ENCODE results near the gene PSAP. TPM values are rescaled to one million over a fixed set of nuclear protein-coding genes. Genes with fewer than 3 reads are reported as not detected.

The PSAP gene
- total and polyA plus RNA-seq, 2 donors from 2014 or later: 1,082 to 1,249 TPM

DNA sequence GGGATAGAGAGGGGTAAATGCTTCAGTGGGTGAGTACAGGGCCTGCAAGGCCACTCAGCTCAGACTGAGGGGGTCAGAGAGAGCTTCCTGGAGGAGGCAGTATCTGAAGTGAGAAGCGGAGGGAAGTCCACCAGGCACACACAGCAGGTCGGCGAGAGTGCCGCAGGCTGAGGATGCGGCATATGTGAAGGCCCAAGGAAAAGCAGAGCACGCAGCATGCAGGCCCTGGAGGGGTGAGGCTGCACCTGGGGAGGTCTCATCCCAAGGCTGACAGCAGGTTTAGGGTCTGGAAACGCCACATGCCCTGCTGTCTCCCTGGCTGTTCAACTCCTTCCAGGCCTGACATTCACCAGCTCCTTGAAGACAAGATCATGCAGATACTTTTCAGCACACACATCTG lies 40.4 kb upstream of the PSAP start:
- intact Hi-C loops (cut with DNase I): no loop called here
- TF ChIP-seq, protein P1, sequence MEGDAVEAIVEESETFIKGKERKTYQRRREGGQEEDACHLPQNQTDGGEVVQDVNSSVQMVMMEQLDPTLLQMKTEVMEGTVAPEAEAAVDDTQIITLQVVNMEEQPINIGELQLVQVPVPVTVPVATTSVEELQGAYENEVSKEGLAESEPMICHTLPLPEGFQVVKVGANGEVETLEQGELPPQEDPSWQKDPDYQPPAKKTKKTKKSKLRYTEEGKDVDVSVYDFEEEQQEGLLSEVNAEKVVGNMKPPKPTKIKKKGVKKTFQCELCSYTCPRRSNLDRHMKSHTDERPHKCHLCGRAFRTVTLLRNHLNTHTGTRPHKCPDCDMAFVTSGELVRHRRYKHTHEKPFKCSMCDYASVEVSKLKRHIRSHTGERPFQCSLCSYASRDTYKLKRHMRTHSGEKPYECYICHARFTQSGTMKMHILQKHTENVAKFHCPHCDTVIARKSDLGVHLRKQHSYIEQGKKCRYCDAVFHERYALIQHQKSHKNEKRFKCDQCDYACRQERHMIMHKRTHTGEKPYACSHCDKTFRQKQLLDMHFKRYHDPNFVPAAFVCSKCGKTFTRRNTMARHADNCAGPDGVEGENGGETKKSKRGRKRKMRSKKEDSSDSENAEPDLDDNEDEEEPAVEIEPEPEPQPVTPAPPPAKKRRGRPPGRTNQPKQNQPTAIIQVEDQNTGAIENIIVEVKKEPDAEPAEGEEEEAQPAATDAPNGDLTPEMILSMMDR (IDR thresholded peaks at IDR 0.05; ENCODE audit: borderline replicate concordance, extremely low read depth, insufficient read depth): no peak
- Histone ChIP-seq H3K4me3 (ENCODE audit: low read length in 3 of 3) (no peak overlapping the region), H3K36me3 (ENCODE audit: control insufficient read depth in 2 of 3, insufficient read depth in 3 of 3, low read length in 3 of 3) (no peaks in the 10 kb centered on the region), H3K4me1 (ENCODE audit: control insufficient read depth in 2 of 3, insufficient read depth in 2 of 3, low read depth in 1 of 3, low read length in 3 of 3) (peaks cover 0 to 10% (median 6%) of the 10 kb centered on the region in 3 donors), H3K9me3 (ENCODE audit: control insufficient read depth in 2 of 3, insufficient read depth in 1 of 3, low read length in 3 of 3) (no peaks in the 10 kb centered on the region), H3K27ac (ENCODE audit: low read depth in 2 of 2, low read length in 2 of 2) (no peak overlapping the region), H3K27me3 (ENCODE audit: control insufficient read depth, insufficient read depth, low read length) (no peaks in the 10 kb centered on the region), H3K9ac (ENCODE audit: low read length in 3 of 3) (no peak overlapping the region)
- FAIRE-seq (no peak), DNase-seq (no peak)

DNA sequence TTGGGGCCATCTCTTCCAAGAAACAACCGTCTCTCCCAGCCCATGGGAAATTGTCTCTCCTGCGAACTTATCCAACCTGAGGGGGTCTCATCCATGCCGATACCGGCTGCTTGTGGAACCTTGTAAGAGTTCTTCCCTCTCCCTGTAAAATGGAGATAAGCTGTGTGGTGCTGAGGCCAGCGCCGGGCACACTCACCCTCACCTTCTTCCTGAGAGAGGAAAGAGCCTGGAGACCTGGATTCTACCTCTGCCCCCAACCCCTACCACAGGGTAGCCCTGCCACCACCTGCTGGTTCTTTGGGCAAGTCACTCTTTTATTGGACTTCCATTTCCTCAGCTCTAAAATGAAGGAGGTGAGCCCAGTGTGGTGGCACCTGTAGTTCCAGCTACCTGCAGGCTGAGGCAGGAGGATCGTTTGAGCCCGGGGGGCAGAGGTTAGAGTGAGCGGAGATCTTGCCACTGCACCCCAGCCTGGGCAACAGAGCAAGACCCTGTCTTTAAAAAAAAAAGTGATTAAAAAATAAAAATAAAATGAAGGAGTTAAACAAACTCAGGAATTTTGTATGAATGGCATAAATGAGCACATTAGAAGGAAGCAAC lies 38.4 kb upstream of the PSAP start:
- Histone ChIP-seq H3K9me3 (ENCODE audit: control insufficient read depth in 2 of 3, insufficient read depth in 1 of 3, low read length in 3 of 3) (no peaks in the 10 kb centered on the region), H3K36me3 (ENCODE audit: control insufficient read depth in 2 of 3, insufficient read depth in 3 of 3, low read length in 3 of 3) (no peaks in the 10 kb centered on the region), H3K4me1 (ENCODE audit: control insufficient read depth in 2 of 3, insufficient read depth in 2 of 3, low read depth in 1 of 3, low read length in 3 of 3) (peaks cover 0 to 10% (median 6%) of the 10 kb centered on the region in 3 donors), H3K4me3 (ENCODE audit: low read length in 3 of 3) (peak overlapping the region; percentile 57 to 82 (median 75)), H3K9ac (ENCODE audit: low read length in 3 of 3) (peak overlapping the region in 2 of 3 donors; percentile 17 to 73), H3K27me3 (ENCODE audit: control insufficient read depth, insufficient read depth, low read length) (no peaks in the 10 kb centered on the region), H3K27ac (ENCODE audit: low read depth in 2 of 2, low read length in 2 of 2) (peak overlapping the region; percentile 57 to 72)
- peak in 1 of 5 donors; percentile 33 for DNase-seq
- FAIRE-seq: no peak
- TF ChIP-seq, protein P1 (IDR thresholded peaks at IDR 0.05; ENCODE audit: borderline replicate concordance, extremely low read depth, insufficient read depth): no peak
- intact Hi-C loops (cut with DNase I): no loop called here

DNA sequence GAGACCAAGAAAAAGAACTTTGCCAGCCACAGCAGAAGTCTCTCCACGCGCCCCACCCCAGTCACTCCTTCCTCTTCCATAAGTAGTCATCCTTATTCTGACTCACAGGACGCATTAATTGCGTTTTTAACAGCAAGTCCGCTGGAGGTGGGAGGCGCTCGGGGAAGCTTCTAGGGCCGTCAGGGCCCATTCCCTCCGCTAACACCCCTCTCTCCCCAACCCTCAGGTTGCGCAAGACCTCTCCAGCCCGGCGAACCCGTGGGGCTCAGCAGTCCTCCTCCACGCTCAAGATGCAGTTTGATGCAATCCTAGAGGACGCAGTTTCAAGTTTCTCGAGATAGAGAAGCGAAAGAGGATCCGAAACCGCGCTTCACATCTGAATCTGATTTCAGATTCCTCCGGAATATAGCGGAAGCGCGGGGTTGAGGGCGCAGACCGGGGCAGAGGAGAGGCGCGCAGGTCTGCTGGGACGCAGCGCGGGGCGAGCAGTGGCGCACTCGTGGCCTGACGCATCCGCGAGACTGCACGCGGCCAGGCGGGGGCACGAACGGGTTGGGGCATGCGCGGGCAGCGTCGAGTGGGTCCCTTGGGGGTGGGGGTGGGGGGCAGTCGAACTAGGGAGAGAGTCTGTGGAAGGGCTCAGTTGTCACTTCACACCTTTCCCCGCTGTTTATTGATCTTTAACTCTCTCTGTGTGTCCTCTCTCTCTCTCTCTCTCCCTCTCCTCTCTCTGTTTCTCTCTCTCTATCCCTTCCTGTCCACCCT lies 37.8 kb upstream of the PSAP start:
- intact Hi-C loops (cut with DNase I): no loop called here
- peak overlapping the region; percentile 57 to 72 for H3K27ac ChIP-seq (ENCODE audit: low read depth in 2 of 2, low read length in 2 of 2)
- DNase-seq (peak; percentile 62 to 94 (median 76)), FAIRE-seq (no peak)
- peak overlapping the region; percentile 2 to 73 (median 17) for H3K9ac ChIP-seq (ENCODE audit: low read length in 3 of 3)
- TF ChIP-seq, protein P1 (IDR thresholded peaks at IDR 0.05; ENCODE audit: borderline replicate concordance, extremely low read depth, insufficient read depth): no peak
- no peaks in the 10 kb centered on the region for H3K9me3 ChIP-seq (ENCODE audit: control insufficient read depth in 2 of 3, insufficient read depth in 1 of 3, low read length in 3 of 3)
- H3K4me3 ChIP-seq (ENCODE audit: low read length in 3 of 3): peak overlapping the region; percentile 57 to 82 (median 75)
- no peaks in the 10 kb centered on the region for H3K27me3 ChIP-seq (ENCODE audit: control insufficient read depth, insufficient read depth, low read length)
- peaks cover 0 to 10% (median 6%) of the 10 kb centered on the region in 3 donors for H3K4me1 ChIP-seq (ENCODE audit: control insufficient read depth in 2 of 3, insufficient read depth in 2 of 3, low read depth in 1 of 3, low read length in 3 of 3)
- H3K36me3 ChIP-seq (ENCODE audit: control insufficient read depth in 2 of 3, insufficient read depth in 3 of 3, low read length in 3 of 3): no peaks in the 10 kb centered on the region

All from kidney (tissue), 14 donors.